HCT116 (cell line): ENCODE data around the gene CADM3. TPM values are rescaled to one million over a fixed set of nuclear protein-coding genes. Genes with fewer than 3 reads are reported as not detected.

ENCODE experiments used
- ATAC-seq: fragments of 200-7000 bp; cut with Tn5 transposase; 2 replicates; pipeline ENCODE4 v1.9.1; 2020; ENCODE audit warnings: mild to moderate bottlenecking, moderate library complexity
- BruUV-seq: library from RNA; stranded (reverse); fragments of 400-500 nt; replicated peaks from 2 replicates; lab custom pipeline; 2021; lab: Mats Ljungman, UMichigan
- CTCF ChIA-PET: fragments of 300-600 bp; sonication (Branson Sonifier 250); formaldehyde crosslinking; loops from one replicate; lab custom pipeline; 2021; ENCODE audit warnings: antibody characterized with exemption; lab: Charles Lee
- POLR2A ChIA-PET: fragments of 300-600, 350-600 bp; sonication (Branson Sonifier 250); formaldehyde crosslinking; loops from one replicate; lab custom pipeline; 2021; ENCODE audit warnings: antibody characterized with exemption; lab: Charles Lee
- RAD21 ChIA-PET, 2 experiments: fragments of 300-600 bp; sonication (Branson Sonifier 250); formaldehyde crosslinking; loops; one replicate each; lab custom pipeline; 2023; ENCODE audit warnings: low total read pairs in 2 of 2; ENCODE audit not compliant: uncharacterized antibody in 2 of 2, unreplicated experiment in 2 of 2, low non-redundant PET in 1 of 2; lab: Charles Lee
- DNase-seq: peaks from one replicate; pipeline ENCODE4 v3.0.0-alpha.2; 2010; ENCODE audit warnings: low read depth, low spot score
- H2AFZ ChIP-seq: fragments of 200-600 bp; shearing (Covaris generic), sonication (generic); 2 replicates; pipeline ENCODE4 v1.6.1; 2017; ENCODE audit warnings: low read depth, mixed run types, mixed read lengths, antibody characterized with exemption, low read length; ENCODE audit not compliant: poor library complexity, severe bottlenecking
- H3K27ac ChIP-seq: 2 replicates; pipeline ENCODE4 v1.5.1; 2012; ENCODE audit warnings: low read depth, low read length
- H3K27me3 ChIP-seq: fragments of 200-600 bp; sonication (generic); 2 replicates; pipeline ENCODE4 v1.6.1; 2016; ENCODE audit warnings: mixed run types, low read length, mixed read lengths; ENCODE audit not compliant: insufficient read depth
- H3K36me3 ChIP-seq, 2 experiments: fragments of 200-500 bp in 1 of 2; fragments of 200-600 bp in 1 of 2; sonication (Bioruptor generic) in 1 of 2; sonication (generic) in 1 of 2; 2 replicates each; pipeline versions ENCODE4 v1.5.1 to v1.6.1; 2014 to 2016; ENCODE audit warnings: low read length in 2 of 2, inconsistent platforms in 1 of 2, mixed read lengths in 1 of 2, mixed run types in 1 of 2; ENCODE audit not compliant: insufficient read depth in 2 of 2, control insufficient read depth in 1 of 2
- H3K4me1 ChIP-seq, 2 experiments: fragments of 200-600 bp in 1 of 2; sonication (generic) in 1 of 2; 2 replicates each; pipeline versions ENCODE4 v1.5.1 to v1.6.1; 2012 to 2017; ENCODE audit warnings: low read length in 2 of 2, inconsistent platforms in 1 of 2, mild to moderate bottlenecking in 1 of 2, mixed read lengths in 1 of 2, mixed run types in 1 of 2, moderate library complexity in 1 of 2; ENCODE audit not compliant: insufficient read depth in 2 of 2, control insufficient read depth in 1 of 2
- H3K4me2 ChIP-seq: fragments of 200-600 bp; sonication (generic); 2 replicates; pipeline ENCODE4 v1.6.1; 2017; ENCODE audit warnings: mixed run types, low read length, mixed read lengths
- H3K4me3 ChIP-seq, 2 experiments: fragments of 200-600 bp in 1 of 2; sonication (generic) in 1 of 2; replicated peaks in 1 of 2; 2 replicates each; pipeline ENCODE4 v1.5.1; 2011 to 2016; ENCODE audit warnings: low read length in 2 of 2, control low read depth in 1 of 2, low read depth in 1 of 2, mild to moderate bottlenecking in 1 of 2, mixed read lengths in 1 of 2, mixed run types in 1 of 2
- H3K79me2 ChIP-seq: fragments of 200-600 bp; sonication (generic); 2 replicates; pipeline ENCODE4 v1.6.1; 2017; ENCODE audit warnings: mild to moderate bottlenecking, mixed run types, low read length, moderate library complexity, mixed read lengths; ENCODE audit not compliant: insufficient read depth
- H3K9ac ChIP-seq: fragments of 200-600 bp; sonication (generic); 2 replicates; pipeline ENCODE4 v1.6.1; 2016; ENCODE audit warnings: low read length, mixed read lengths
- H3K9me2 ChIP-seq: fragments of 200-600 bp; sonication (generic), shearing (Covaris generic); 2 replicates; pipeline ENCODE4 v1.6.1; 2017; ENCODE audit warnings: mixed run types, mild to moderate bottlenecking, moderate library complexity; ENCODE audit not compliant: insufficient read depth
- H3K9me3 ChIP-seq, 2 experiments: fragments of 200-500 bp in 1 of 2; fragments of 200-600 bp in 1 of 2; sonication (Bioruptor generic) in 1 of 2; sonication (generic) in 1 of 2; 2 replicates each; pipeline ENCODE4 v1.6.1; 2014 to 2017; ENCODE audit warnings: low read length in 2 of 2, mixed read lengths in 2 of 2, inconsistent platforms in 1 of 2, low read depth in 1 of 2, mild to moderate bottlenecking in 1 of 2, mixed run types in 1 of 2, moderate library complexity in 1 of 2; ENCODE audit not compliant: control insufficient read depth in 1 of 2, insufficient read depth in 1 of 2
- H4K20me1 ChIP-seq: fragments of 200-600 bp; sonication (generic), shearing (Covaris generic); 2 replicates; pipeline ENCODE4 v1.6.1; 2017; ENCODE audit warnings: mixed run types, mild to moderate bottlenecking, moderate library complexity; ENCODE audit not compliant: insufficient read depth
- CBX3 ChIP-seq: IDR thresholded peaks from 2 replicates; pipeline ENCODE4 v1.6.1; 2012; ENCODE audit warnings: low read depth
- EZH2phosphoT487 ChIP-seq: fragments of 200-600 bp; IDR thresholded peaks from 2 replicates; pipeline ENCODE4 v1.6.1; 2018; ENCODE audit warnings: antibody characterized with exemption, borderline replicate concordance
- JUND ChIP-seq: IDR thresholded peaks from 2 replicates; pipeline ENCODE4 v1.6.1; 2012
- POLR2AphosphoS5 ChIP-seq: IDR thresholded peaks from 2 replicates; pipeline ENCODE4 v1.6.1; 2011; ENCODE audit warnings: mild to moderate bottlenecking, low read depth, low read length, moderate library complexity
- RAD21 ChIP-seq: IDR thresholded peaks from 2 replicates; pipeline ENCODE4 v1.6.1; 2012; ENCODE audit warnings: low read depth, mild to moderate bottlenecking
- SIN3A ChIP-seq: IDR thresholded peaks from 2 replicates; pipeline ENCODE4 v1.6.1; 2012; ENCODE audit warnings: low read depth
- SP1 ChIP-seq: IDR thresholded peaks from 2 replicates; pipeline ENCODE4 v1.6.1; 2012; ENCODE audit warnings: low read depth
- YY1 ChIP-seq: IDR thresholded peaks from 2 replicates; pipeline ENCODE4 v1.6.1; 2011; ENCODE audit warnings: low read length, low read depth, moderate library complexity, mild to moderate bottlenecking; ENCODE audit not compliant: insufficient replicate concordance; ENCODE audit errors: extremely low read depth
- ZNF274 ChIP-seq: fragments of 200-500 bp; sonication (Bioruptor generic); IDR thresholded peaks from 2 replicates; pipeline ENCODE4 v1.6.1; 2014; ENCODE audit warnings: mild to moderate bottlenecking, low read depth, low read length, inconsistent platforms
- intact Hi-C: fragments of 100-400 bp; cut with micrococcal nuclease; formaldehyde crosslinking; loops from 2 replicates; pipeline ENCODE4 v1.10.0; 2022
- total RNA-seq: library from RNA; stranded (reverse); gene quantifications from one replicate; pipeline ENCODE4 v1.2.1, GENCODE V29; 2021; ENCODE audit not compliant: unreplicated experiment
- TF ChIP-seq, protein P1 (sequence below): IDR thresholded peaks from 2 replicates; pipeline ENCODE4 v1.6.1; 2012
- TF ChIP-seq, protein P2 (sequence below): IDR thresholded peaks from 2 replicates; pipeline ENCODE4 v1.6.1; 2011; ENCODE audit warnings: mild to moderate bottlenecking, low read length, moderate library complexity; ENCODE audit not compliant: insufficient replicate concordance; ENCODE audit errors: extremely low read depth

Gene CADM3
- total RNA-seq, 1 experiment from 2014 or later, result not detected

DNA sequence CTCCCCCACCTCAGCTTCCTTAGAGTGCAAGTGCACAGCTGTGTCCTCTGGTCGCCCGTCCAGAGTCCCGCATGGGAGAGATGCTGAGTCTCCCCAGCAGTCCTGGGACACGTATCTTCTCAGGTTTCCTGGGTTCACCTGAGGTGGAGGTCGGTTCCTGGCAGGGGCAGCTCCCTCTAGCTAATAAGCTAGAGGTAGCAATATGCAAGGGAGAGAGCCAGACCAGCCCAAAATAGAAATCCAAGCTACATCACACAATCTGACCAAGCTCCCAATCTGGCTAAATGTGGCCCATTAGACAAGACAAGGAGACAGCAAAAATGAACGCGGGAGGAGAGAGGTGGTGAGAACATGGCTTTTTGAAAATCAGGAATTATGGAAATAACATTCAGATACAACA is 30.9 kb upstream of the CADM3 start:
- TF ChIP-seq EZH2phosphoT487, result no peak
- TF ChIP-seq, protein P1, sequence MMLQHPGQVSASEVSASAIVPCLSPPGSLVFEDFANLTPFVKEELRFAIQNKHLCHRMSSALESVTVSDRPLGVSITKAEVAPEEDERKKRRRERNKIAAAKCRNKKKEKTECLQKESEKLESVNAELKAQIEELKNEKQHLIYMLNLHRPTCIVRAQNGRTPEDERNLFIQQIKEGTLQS, result no peak
- no peak for TF ChIP-seq POLR2AphosphoS5
- no peak for TF ChIP-seq SIN3A
- no peak for TF ChIP-seq CBX3
- TF ChIP-seq JUND, result no peak
- TF ChIP-seq RAD21, result no peak
- TF ChIP-seq ZNF274, result no peak
- TF ChIP-seq, protein P2, sequence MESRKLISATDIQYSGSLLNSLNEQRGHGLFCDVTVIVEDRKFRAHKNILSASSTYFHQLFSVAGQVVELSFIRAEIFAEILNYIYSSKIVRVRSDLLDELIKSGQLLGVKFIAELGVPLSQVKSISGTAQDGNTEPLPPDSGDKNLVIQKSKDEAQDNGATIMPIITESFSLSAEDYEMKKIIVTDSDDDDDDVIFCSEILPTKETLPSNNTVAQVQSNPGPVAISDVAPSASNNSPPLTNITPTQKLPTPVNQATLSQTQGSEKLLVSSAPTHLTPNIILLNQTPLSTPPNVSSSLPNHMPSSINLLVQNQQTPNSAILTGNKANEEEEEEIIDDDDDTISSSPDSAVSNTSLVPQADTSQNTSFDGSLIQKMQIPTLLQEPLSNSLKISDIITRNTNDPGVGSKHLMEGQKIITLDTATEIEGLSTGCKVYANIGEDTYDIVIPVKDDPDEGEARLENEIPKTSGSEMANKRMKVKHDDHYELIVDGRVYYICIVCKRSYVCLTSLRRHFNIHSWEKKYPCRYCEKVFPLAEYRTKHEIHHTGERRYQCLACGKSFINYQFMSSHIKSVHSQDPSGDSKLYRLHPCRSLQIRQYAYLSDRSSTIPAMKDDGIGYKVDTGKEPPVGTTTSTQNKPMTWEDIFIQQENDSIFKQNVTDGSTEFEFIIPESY, result no peak
- no peak for TF ChIP-seq YY1
- TF ChIP-seq SP1, result no peak
- TF ChIP-seq, all 23 proteins: peak for 0
- H3K9me3 ChIP-seq, result no peaks in the 10 kb centered on the region
- RAD21 ChIA-PET, result no interaction called here
- peaks cover 44% of the 10 kb centered on the region for H3K27me3 ChIP-seq
- H3K9me2 ChIP-seq, result no peaks in the 10 kb centered on the region; the same call in 1 of the 2 replicates
- intact Hi-C loops, result no loop called here
- DNase-seq (no peak), ATAC-seq (no peak)
- H3K4me2 ChIP-seq, result no peak overlapping the region
- no peak overlapping the region for H3K9ac ChIP-seq
- H3K27ac ChIP-seq, result no peak overlapping the region
- H2AFZ ChIP-seq, result no peak overlapping the region
- H4K20me1 ChIP-seq, result no peaks in the 10 kb centered on the region
- no peaks in the 10 kb centered on the region for H3K36me3 ChIP-seq
- CTCF ChIA-PET, result interaction anchor here (1.2 to 1.4 kb wide), 3 partner anchors 58 to 73 kb away, joined by 4 read pairs; no protein-coding TSS in a partner anchor
- no TSS peak for BruUV-seq
- POLR2A ChIA-PET, result no interaction called here
- H3K79me2 ChIP-seq, result no peaks in the 10 kb centered on the region
- H3K4me3 ChIP-seq, result no peak overlapping the region
- H3K4me1 ChIP-seq, result no peaks in the 10 kb centered on the region
